SK-N-MC (cell line): ENCODE measurements around the gene PTDSS2.

Experiments used
- EZH2 ChIP-seq: fragments of 200-600 bp; sonication (generic); IDR thresholded peaks from one replicate; pipeline ENCODE4 v1.6.1; 2017; ENCODE audit warnings: antibody characterized with exemption
- FOXP2 ChIP-seq: optimal IDR thresholded peaks from 2 replicates; pipeline ENCODE3; 2011; ENCODE audit warnings: mild to moderate bottlenecking, moderate library complexity; ENCODE audit not compliant: insufficient read depth; ENCODE audit errors: extremely low read length, control extremely low read depth
- POLR2AphosphoS5 ChIP-seq: IDR thresholded peaks from 2 replicates; pipeline ENCODE4 v1.6.1; 2012; ENCODE audit warnings: mild to moderate bottlenecking, low read depth, low read length, borderline replicate concordance

- TF ChIP-seq EZH2: no peak
- TF ChIP-seq POLR2AphosphoS5: no peak
- no peak for TF ChIP-seq FOXP2
Measured at GRCh38 chr11:488062-488461, 38.0 kb downstream of the PTDSS2 start.
